Suprapubic skin (tissue), 4 donors: ENCODE results near the gene TTC23. TPM values are rescaled to one million over a fixed set of nuclear protein-coding genes. Genes with fewer than 3 reads are reported as not detected.
"Not testable (repeated sequence)": the region's sequence is repeated elsewhere in the genome, so short reads cannot be mapped to it uniquely, and the experiment has no call there.

Source experiments
- DNase-seq, 2 donors: peaks; one replicate each; pipeline ENCODE4 v3.0.0-alpha.2; 2019; ENCODE audit warnings: low spot score in 2 of 2
- H3K27ac ChIP-seq: fragments of 200-600 bp; sonication (generic); one replicate; pipeline ENCODE4 v1.5.1; 2019
- H3K27me3 ChIP-seq: fragments of 200-600 bp; sonication (generic); one replicate; pipeline ENCODE4 v1.5.1; 2019
- H3K36me3 ChIP-seq: fragments of 200-600 bp; sonication (generic); one replicate; pipeline ENCODE4 v1.5.1; 2019
- H3K4me1 ChIP-seq: fragments of 200-600 bp; sonication (generic); one replicate; pipeline ENCODE4 v1.5.1; 2019
- H3K4me3 ChIP-seq: fragments of 200-600 bp; sonication (generic); one replicate; pipeline ENCODE4 v1.5.1; 2019; ENCODE audit warnings: mild to moderate bottlenecking
- H3K9me3 ChIP-seq: fragments of 200-600 bp; sonication (generic); one replicate; pipeline ENCODE4 v1.5.1; 2019
- EP300 ChIP-seq: sonication (generic); formaldehyde crosslinking; IDR thresholded peaks from one replicate; pipeline ENCODE4 v1.6.1; 2017; ENCODE audit warnings: antibody characterized with exemption
- POLR2A ChIP-seq, 2 donors: fragments of 450-650 bp; IDR thresholded peaks; one replicate each; pipeline ENCODE4 v1.6.1; 2017; ENCODE audit warnings: antibody characterized with exemption in 2 of 2, mild to moderate bottlenecking in 2 of 2, moderate library complexity in 2 of 2
- POLR2AphosphoS5 ChIP-seq, 3 donors: sonication (generic); formaldehyde crosslinking; IDR thresholded peaks; one replicate each; pipeline ENCODE4 v1.6.1; 2017; ENCODE audit warnings: antibody characterized with exemption in 3 of 3
- WGBS: methylation state at CpG from one replicate; pipeline ENCODE4 v1.1.5; 2018; 5-methylcytosine and 5-hydroxymethylcytosine counted together
- total RNA-seq, 4 donors: library from RNA; depleted of rRNA; stranded (reverse); fragments of >200 nt; gene quantifications; one replicate each; pipeline ENCODE4 v1.1.0, GENCODE V29; 2016
- TF ChIP-seq, protein P1 (sequence below), 2 donors: fragments of 200-600 bp in 1 of 2; fragments of 450-650 bp in 1 of 2; sonication (generic) in 1 of 2; IDR thresholded peaks; one replicate each; pipeline ENCODE4 v1.5.1; 2016 to 2019; ENCODE audit warnings: antibody characterized with exemption in 2 of 2, mild to moderate bottlenecking in 1 of 2, moderate library complexity in 1 of 2

Gene TTC23
- total RNA-seq, 4 donors from 2014 or later: 14.4 to 34.6 (median 17.6) TPM

DNA sequence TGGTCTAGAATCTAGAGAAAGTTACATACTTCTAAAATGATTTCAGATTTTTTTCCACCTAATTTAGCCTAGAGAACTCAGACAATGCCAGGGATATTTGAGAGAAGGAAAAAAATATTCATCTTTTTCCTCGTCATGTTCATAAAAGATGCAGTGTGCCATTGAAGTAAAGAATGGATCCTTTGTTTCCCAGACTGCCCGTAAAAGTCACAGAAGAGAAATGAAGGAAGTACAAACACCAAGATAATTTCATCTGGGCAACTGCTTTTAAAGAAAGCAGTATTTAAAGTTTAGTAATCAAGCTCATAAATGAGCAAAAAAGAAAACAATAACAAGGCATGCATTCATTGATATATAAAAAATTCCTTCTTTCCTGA is 47.2 kb downstream of the TTC23 start:
- WGBS: 61% methylated on average over 2 of the region's 2 CpGs
- no peak for DNase-seq
- Histone ChIP-seq H3K27me3 (no peaks in the 10 kb centered on the region), H3K4me3 (no peak overlapping the region), H3K36me3 (peaks cover 26% of the 10 kb centered on the region), H3K4me1 (no peaks in the 10 kb centered on the region), H3K27ac (no peak overlapping the region), H3K9me3 (no peaks in the 10 kb centered on the region)
- TF ChIP-seq POLR2AphosphoS5 (IDR thresholded peaks at IDR 0.05): no peak
- TF ChIP-seq, protein P1, sequence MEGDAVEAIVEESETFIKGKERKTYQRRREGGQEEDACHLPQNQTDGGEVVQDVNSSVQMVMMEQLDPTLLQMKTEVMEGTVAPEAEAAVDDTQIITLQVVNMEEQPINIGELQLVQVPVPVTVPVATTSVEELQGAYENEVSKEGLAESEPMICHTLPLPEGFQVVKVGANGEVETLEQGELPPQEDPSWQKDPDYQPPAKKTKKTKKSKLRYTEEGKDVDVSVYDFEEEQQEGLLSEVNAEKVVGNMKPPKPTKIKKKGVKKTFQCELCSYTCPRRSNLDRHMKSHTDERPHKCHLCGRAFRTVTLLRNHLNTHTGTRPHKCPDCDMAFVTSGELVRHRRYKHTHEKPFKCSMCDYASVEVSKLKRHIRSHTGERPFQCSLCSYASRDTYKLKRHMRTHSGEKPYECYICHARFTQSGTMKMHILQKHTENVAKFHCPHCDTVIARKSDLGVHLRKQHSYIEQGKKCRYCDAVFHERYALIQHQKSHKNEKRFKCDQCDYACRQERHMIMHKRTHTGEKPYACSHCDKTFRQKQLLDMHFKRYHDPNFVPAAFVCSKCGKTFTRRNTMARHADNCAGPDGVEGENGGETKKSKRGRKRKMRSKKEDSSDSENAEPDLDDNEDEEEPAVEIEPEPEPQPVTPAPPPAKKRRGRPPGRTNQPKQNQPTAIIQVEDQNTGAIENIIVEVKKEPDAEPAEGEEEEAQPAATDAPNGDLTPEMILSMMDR (IDR thresholded peaks at IDR 0.05): no peak
- no peak for TF ChIP-seq EP300
- no peak for TF ChIP-seq POLR2A (IDR thresholded peaks at IDR 0.05)

DNA sequence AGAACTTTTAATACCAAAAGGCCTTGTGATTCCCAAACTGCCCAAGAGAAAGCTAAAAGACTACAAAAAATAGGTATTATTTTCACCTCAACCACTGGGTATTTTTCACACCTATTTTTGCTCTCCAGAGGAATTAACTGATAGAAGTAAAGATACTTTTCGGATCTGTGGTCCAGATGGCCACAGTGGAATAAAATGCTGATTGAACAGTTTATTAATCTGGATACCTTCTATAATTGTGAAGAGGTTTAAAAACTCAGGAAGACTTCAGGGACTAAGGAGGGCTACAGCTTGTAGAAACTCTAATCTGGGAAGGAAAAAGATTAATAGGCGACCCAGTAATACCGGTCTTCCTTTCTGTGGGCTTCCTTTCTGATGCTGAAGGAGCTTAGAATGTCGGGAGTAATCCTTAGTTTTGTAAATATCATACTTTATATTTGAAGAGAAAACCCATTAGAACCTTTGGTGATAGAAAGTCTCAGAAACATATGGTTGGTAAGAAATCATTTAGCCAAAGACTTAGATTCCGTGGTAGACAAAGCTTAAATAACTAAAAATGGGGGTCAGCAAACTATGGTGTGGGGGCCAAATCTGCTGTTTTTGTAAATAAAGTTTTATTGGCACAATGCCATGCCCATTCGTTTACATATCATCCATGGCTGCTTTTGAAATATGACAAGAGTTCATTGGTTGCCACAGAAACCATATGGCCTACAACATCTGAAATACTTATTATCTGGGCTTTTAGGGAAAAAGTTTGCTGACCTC is 47.8 kb downstream of the TTC23 start:
- no peak overlapping the region for H3K4me3 ChIP-seq
- no peaks in the 10 kb centered on the region for H3K27me3 ChIP-seq
- WGBS: 80% methylated on average over 6 of the region's 6 CpGs
- no peak for DNase-seq
- peaks cover 30% of the 10 kb centered on the region for H3K36me3 ChIP-seq
- TF ChIP-seq EP300: no peak
- TF ChIP-seq, protein P1 (IDR thresholded peaks at IDR 0.05): no peak
- no peak for TF ChIP-seq POLR2AphosphoS5 (IDR thresholded peaks at IDR 0.05)
- TF ChIP-seq POLR2A (IDR thresholded peaks at IDR 0.05): no peak
- H3K9me3 ChIP-seq: no peaks in the 10 kb centered on the region
- no peak overlapping the region for H3K27ac ChIP-seq
- H3K4me1 ChIP-seq: no peaks in the 10 kb centered on the region

DNA sequence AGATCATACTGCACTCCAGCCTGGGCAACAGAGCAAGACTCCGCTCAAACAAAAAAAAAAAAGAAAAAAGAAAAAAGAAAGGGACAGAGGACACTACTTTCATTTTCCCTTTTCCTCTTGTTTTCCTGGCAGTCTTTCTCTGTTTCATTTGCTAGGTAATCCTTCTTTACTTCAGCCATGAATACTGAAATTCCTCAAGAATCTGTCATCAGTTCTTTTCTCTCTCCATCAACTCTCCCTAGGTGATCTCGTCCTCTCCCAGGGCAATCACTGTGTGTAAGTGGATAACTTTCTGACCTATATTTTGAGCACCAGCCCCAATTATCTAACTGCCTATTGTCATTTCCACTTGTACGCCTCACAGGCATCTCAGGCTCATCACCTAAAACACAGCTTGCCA is 51.5 kb downstream of the TTC23 start:
- no peaks in the 10 kb centered on the region for H3K4me1 ChIP-seq
- WGBS: 93% methylated on average over 3 of the region's 3 CpGs
- no peak overlapping the region for H3K4me3 ChIP-seq
- no peak overlapping the region for H3K27ac ChIP-seq
- peaks cover 45% of the 10 kb centered on the region for H3K36me3 ChIP-seq
- H3K9me3 ChIP-seq: no peaks in the 10 kb centered on the region
- no peak for DNase-seq
- no peak for TF ChIP-seq EP300
- TF ChIP-seq POLR2AphosphoS5 (IDR thresholded peaks at IDR 0.05): no peak
- TF ChIP-seq, protein P1 (IDR thresholded peaks at IDR 0.05): no peak
- TF ChIP-seq POLR2A (IDR thresholded peaks at IDR 0.05): no peak
- H3K27me3 ChIP-seq: no peaks in the 10 kb centered on the region

DNA sequence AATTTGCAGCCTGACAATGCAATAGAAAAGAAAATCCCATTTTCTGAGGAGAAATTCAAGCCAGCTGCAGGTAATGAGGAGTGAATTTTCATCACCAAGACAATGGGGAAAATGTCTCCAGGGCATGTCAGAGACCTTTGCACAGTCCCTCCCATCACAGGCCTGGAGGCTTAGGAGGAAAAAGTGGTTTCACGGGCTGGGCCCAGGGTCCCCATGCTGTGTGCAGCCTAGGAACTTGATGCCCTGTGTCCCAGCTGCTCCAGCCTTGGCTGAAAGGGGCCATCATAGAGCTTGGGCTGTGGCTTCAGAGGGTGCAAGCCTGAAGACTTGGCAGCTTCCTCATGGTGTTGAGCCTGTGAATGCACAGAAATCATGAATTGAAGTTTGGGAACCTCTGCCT is 57.2 kb downstream of the TTC23 start:
- H3K4me3 ChIP-seq, H3K27me3 ChIP-seq, H3K4me1 ChIP-seq, H3K27ac ChIP-seq, DNase-seq, H3K9me3 ChIP-seq: not testable (repeated sequence)
- WGBS: 92% methylated on average over 1 of the region's 1 CpG
- peaks cover 32% of the 10 kb centered on the region for H3K36me3 ChIP-seq

DNA sequence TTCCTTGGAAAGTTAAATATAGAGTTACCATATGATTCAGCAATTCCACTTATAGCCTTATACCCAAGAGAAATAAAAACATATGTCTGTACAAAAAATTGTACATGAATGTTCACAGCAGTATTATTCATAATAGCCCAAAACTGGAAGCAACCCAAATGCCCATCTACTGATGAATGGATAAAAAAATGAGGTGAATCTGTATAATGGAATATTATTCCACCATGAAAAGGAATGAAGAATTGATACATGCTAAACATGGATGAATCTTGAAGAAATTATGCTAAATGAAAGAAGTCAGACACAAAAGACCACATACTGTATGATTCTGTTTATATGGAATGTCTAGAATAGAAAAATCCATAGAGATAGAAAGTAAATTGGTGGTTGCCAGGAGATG is 61.4 kb downstream of the TTC23 start:
- no peaks in the 10 kb centered on the region for H3K9me3 ChIP-seq
- no peak overlapping the region for H3K4me3 ChIP-seq
- peaks cover 18% of the 10 kb centered on the region for H3K36me3 ChIP-seq
- H3K4me1 ChIP-seq: no peaks in the 10 kb centered on the region
- no peak overlapping the region for H3K27ac ChIP-seq
- no peak for DNase-seq
- no peaks in the 10 kb centered on the region for H3K27me3 ChIP-seq
- TF ChIP-seq EP300 (no peak), POLR2AphosphoS5 (IDR thresholded peaks at IDR 0.05) (no peak), POLR2A (IDR thresholded peaks at IDR 0.05) (no peak)
- TF ChIP-seq, protein P1 (IDR thresholded peaks at IDR 0.05): no peak
